Lower leg skin (tissue), 3 donors: ENCODE measurements around the gene LRBA.

Source experiments
- POLR2A ChIP-seq, 2 donors: fragments of 450-650 bp; IDR thresholded peaks; one replicate each; pipeline ENCODE4 v1.6.1; 2016 to 2017; ENCODE audit warnings: antibody characterized with exemption in 2 of 2, mild to moderate bottlenecking in 1 of 2, moderate library complexity in 1 of 2
- TF ChIP-seq, protein P1 (sequence below), 3 donors: fragments of 450-650 bp; IDR thresholded peaks; one replicate each; pipeline ENCODE4 v1.5.1; 2016; ENCODE audit warnings: antibody characterized with exemption in 3 of 3, mild to moderate bottlenecking in 3 of 3, moderate library complexity in 2 of 3

DNA sequence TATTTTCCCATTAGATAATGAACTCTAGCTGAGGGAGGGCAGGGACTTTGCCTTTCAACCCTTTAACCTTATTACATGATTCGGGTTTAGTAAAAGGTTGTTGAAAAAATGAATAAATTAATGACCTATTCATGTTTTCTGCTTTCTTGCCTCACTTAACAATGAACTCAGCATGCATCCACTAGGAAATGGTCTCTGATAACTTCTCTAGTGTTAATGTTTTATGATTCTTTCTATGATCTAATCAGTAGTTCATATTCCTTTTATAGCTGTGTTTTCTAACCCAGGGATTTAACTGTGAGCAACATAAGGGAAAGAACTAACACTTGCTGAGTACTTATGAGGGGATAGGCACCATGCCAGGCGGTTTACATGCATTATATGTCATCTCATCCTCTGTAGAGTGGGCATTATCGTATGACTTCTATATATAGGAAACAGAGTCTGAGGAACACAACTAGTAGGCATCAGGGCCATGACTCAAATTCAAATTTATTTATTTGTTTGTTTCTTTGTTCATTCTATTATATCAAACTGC, 669.8 kb downstream of the LRBA start:
- TF ChIP-seq, protein P1, sequence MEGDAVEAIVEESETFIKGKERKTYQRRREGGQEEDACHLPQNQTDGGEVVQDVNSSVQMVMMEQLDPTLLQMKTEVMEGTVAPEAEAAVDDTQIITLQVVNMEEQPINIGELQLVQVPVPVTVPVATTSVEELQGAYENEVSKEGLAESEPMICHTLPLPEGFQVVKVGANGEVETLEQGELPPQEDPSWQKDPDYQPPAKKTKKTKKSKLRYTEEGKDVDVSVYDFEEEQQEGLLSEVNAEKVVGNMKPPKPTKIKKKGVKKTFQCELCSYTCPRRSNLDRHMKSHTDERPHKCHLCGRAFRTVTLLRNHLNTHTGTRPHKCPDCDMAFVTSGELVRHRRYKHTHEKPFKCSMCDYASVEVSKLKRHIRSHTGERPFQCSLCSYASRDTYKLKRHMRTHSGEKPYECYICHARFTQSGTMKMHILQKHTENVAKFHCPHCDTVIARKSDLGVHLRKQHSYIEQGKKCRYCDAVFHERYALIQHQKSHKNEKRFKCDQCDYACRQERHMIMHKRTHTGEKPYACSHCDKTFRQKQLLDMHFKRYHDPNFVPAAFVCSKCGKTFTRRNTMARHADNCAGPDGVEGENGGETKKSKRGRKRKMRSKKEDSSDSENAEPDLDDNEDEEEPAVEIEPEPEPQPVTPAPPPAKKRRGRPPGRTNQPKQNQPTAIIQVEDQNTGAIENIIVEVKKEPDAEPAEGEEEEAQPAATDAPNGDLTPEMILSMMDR (IDR thresholded peaks at IDR 0.05) = no peak
- no peak for TF ChIP-seq POLR2A (IDR thresholded peaks at IDR 0.05)
